ENCODE data around the gene CHST6. TPM values are rescaled to one million over a fixed set of nuclear protein-coding genes. Genes with fewer than 3 reads are reported as not detected.
"Not testable (repeated sequence)": the region's sequence is repeated elsewhere in the genome, so short reads cannot be mapped to it uniquely, and the experiment has no call there.

Gene CHST6
- total RNA-seq = 0.15 TPM

DNA sequence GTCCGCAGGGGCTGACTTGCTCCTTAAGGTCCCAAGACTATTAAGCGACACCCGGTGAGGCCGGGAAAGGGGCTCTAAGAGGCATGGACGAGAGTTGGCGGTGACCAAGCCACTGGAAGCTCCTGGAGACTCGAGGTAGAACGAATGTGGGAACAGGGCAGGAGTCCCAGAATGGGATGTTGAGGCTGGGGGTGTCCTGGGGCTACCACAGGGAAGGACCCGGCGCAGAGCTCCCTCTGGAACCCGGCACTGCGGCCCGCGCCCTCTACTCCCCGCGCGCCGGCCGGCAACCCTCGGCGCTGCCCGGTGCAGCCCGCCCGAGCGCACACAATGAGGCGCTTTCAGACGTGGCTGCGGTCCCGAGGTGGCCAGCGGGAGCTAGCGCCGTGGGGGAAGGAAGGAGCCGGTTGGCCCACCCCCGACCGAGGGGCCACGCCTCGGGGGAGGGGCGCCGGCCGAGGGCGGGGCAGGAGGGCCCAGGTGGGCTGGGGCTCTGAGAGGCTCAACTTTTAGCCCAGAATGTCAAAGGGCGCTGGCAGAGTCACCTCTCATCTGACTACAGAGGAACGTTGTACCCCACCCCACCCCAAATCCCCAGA lies at the start of gene CHST6:
CHST6 (minus strand) TSS at position 366 of the 599 bp plus-strand sequence. CDS start 15,613 bp downstream, outside the sequence.
- no peak for DNase-seq (ENCODE audit: low spot score)
- ATAC-seq = peak; percentile 55

DNA sequence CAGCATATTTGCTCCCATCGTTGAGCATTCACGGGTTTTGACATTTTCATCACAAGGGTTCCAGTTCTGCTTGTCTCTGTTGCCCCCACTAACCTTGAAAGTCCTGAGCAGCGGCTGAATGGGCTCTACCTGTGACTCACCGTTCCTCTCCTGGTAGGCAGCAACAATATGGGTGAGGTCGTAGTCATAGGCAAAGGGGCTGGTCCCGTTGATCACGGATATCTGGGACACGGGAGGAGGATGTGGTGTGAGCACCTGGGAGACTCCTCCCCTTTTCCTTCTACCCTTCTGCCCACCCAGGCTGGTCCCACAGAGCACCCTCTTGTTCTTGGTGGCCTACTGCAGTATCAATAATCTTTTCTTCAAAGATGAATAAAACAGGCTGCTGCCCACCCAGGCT lies 47.2 kb upstream of the CHST6 start:
- ATAC-seq; DNase-seq (ENCODE audit: low spot score): not testable (repeated sequence)

DNA sequence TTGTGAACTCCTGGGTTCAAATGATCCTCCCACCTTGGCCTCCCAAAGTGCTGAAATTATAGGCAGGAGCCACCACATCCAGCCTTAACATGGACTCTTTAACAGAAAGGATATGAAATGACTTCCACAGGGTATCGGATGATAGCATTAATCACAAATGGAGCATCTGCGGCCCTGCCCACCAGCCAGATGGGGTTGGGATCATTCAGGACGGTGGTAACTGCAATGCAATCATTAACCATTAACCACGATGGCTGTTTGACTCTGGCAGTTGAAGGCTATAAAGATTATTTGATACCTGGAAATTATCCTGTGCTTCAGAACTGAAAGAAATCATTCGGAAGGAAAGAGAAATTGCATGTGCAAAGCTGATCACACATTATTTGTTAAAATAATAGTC lies 46.0 kb upstream of the CHST6 start:
- DNase-seq (ENCODE audit: low spot score) (no peak), ATAC-seq (no peak)

DNA sequence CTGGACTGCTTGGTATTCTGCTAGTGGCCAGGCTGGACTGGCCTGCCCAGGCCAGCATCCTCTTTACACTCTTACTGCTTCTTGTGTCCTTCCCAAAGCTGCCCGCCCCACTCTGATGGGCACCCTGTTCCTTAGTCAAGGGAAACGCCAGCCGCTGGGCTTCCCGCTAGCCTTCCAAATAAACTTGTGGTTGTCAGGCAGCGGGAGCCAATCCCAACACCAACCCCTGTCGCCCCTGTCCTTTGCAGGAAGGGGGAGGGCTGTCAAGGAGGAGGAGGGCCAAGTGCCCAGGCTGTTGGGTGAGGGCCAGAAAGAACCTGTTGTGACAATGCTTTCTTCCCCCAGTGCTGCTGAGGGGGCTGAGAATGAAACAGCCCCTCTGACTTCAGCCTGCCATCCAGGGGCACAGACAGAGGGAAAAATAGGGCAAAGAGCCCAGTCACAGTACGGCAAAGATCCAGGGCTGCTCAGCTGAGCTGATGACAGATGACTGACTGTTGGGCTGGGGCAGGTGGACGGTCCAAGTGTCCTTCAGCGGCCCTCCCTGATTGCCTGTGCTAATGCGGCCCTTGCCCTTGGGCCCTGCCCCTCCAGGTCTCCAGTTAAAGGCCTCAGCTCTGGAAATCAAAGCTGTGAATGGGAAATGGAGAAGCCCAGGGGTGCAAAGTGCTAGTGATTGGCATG lies 43.8 kb upstream of the CHST6 start:
- not testable (repeated sequence) for DNase-seq (ENCODE audit: low spot score)
- peak; percentile 44 for ATAC-seq

DNA sequence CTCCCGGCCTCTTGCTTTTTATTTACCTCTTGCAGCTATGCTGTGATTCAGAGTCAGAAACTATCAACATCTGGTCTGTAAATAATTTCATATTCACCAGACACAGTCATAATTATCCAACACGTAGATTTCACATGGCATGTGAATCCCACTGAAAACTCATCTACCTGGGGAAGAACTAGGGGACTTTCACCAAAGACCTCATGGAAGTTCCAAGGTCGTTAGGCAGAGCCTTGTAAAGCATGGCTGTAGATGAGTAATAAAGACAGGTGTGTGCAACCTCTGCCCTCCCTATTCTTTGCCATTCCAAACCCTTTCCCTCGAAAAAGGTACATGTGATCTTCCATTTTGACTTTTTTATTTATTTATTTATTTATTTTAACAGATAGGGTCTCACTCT lies 42.5 kb upstream of the CHST6 start:
- no peak for ATAC-seq
- DNase-seq (ENCODE audit: low spot score) = no peak

DNA sequence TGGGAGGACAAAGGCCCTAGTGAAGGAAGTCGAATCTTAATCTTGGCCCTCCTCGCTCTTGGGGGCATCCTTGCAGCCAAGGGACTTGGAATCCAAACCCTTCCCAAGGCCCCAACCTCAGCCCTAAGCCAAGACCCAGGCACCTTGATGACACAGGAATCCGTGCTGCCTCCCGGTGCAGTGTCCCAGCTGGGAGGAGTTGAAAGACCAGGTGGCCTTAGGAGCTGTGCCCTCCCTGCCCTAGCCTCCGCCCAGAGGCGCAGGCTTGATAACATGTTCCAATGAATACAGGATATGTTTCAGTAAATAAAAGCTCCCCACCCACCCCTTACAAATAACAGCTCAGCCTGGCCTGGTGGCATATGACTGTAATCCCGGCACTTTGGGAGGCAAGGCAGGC lies 40.7 kb upstream of the CHST6 start, which contains the start of gene CHST5:
CHST5 (minus strand) TSS at position 208 of the 400 bp plus-strand sequence. CDS start 5,724 bp downstream, outside the sequence.
- ATAC-seq = no peak
- no peak for DNase-seq (ENCODE audit: low spot score)

DNA sequence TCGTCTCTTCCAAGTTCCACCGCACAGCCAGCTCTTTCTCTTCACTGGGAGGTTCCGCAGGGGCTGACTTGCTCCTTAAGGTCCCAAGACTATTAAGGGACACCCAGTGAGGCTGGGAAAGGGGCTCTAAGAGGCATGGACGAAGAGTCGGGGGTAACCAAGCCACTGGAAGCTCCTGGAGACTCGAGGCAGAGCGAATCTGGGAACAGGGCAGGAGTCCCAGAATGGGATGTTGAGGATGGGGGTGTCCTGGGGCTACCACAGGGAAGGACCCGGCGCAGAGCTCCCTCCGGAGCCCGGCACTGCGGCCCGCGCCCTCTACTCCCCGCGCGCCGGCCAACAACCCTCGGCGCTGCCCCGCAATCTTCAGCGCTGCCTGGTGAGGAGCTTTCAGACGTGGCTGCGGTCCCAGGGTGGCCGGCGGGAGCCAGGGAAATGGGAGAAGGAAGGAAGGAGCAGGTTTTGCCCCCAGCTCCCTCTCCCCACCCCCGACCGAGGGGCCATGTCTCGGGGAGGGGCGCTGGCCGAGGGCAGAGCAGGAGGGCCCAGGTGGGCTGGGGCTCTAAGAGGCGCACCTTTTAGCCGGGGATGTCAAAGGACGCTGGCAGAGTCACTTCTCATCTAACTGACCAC lies 40.1 kb upstream of the CHST6 start:
- ATAC-seq = no peak

DNA sequence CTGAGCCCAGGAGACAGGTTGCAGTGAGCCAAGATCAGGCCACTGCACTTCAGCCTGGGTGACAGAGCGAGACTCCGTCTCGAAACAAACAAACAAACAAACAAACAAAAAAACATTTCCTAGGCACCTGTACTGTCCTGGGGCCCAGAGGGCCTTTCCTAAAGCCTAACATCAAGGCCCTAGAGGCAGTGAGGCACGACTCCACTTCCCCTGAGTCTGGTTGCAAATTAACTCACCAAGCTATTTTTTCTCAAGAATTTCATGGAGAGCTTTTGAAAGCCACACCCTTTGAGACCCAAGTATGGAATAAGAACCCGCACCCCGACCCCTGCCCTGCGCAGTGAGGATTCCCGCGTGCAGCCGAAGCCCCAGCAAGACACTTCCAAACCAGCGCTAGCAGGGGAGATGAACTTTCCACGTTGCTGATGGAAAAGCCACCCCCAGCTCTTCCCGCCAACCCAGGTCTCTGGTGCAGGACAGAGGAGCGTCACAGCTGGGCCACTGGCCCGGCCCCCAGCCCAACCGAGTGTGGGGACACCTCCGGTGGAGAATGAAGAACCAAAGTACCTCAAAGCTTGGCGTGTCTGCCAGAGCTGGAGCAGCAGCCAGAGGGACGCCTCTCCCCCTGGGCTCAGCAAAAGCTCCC lies 39.4 kb upstream of the CHST6 start:
- ATAC-seq = no peak

More for the DNA sequence above, 40.1 kb upstream of the CHST6 start:
- no peak for DNase-seq (ENCODE audit: low spot score)

DNA sequence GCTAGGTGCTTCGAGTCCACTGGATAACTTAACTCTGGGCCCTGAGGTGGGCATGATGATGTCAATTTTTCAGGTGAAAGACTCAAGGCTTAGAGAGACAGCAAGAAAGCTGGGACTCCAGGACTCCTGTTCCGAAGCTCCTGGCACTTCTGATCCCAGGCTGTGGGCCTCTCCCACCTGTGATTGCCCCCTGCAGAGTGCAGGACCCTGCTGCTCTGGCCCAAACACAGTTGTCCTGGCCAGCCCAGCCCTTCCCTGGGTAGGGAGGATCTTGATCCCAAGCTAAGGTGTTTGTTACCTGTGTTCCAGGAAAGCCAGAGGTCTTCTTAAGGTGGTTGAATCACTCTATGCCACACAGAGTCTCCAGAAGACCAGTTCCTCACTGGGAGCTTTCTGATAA lies 37.5 kb upstream of the CHST6 start:
- ATAC-seq = no peak
- DNase-seq (ENCODE audit: low spot score) = no peak

More for the DNA sequence above, 39.4 kb upstream of the CHST6 start:
- DNase-seq (ENCODE audit: low spot score) = no peak

DNA sequence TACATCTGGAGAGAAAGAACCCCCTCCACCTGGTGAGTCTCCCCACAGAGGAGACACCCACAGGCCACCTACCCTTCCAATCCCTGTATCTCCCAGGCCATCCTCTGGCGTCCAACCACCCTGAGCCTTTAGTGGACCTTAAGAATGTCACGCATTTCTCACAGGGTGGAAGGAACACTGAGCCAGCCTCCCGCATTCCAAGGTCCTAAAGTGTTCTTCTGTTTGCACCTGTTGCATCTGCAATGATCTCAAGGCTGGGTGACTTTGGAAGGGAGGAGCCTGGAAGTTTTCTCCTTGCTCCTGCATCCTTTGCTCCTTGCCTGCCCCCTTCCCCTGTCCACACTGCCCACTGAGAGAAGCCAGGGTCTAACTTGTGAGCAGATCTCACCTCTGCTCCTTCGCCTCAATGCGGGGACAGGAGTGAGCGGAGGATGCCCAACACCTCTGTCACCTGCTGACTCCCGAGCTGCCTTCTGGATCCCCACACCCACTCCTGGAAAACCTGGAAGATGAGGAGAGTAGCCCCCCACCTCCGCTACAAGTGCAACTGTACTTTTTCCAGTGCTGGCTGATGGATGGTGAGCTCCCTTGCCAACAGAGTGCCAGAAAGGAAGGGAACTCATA lies 37.0 kb upstream of the CHST6 start:
- DNase-seq (ENCODE audit: low spot score) (no peak), ATAC-seq (no peak)

DNA sequence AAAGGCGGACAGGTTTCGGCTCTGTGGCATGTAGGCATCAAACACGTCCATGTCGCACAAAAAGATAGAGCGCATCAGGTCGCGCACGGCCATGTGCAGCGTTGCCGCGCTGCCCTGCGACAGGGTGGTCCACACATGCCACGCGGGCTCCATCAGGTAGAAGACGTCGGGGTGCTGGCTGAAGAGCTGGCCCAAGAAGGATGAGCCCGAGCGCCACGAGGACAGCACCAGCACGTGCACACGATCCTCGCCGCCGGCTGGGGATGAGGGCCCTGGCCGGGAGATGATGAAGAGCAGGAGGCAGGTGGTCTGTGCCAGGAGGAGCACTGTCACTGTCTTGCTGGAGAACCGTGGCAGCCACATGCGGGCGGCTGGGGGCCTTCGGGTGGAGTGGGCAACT lies 34.7 kb upstream of the CHST6 start:
- DNase-seq (ENCODE audit: low spot score) (no peak), ATAC-seq (no peak)

DNA sequence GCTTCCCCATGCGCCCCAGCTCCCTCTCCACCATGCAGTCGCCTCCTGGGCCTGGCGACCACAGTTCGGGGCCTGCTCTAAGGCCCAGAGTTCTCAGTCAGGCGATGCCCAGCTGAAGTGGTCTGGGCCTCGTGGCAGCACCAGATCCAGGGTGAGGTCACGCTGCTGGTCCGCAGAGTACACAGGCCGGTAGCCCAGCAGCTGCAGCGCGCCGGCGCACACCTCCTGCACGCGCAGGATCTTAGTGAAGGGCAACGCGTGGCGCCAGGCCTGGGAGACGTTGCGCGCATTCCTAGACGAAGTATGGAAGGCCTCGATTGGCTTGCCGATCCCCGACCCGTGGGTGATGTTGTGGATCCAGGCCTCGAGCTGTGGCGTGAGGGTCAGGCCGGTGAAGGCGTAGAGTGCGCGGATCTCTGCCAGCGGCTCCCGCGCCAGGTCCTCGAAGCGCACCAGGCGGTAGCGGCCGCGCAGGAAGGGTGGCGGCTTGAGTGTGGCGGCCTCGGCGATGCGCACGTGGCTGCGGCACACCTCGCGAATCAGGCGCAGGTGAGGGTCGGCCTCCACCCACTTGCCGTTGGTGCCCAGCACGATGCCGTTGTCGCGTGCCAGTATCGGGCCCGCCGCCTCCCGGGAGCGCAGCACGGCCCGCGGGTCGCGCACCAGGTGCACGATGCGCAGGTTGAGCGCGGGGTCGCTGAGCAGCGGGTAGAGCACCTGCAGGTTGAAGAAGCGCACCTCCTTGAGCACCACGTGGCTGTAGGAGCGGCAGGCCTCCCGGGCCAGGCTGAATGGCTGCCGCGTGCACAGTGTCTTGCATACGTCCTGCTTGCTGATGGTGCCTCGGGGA lies 34.0 kb upstream of the CHST6 start:
- no peak for DNase-seq (ENCODE audit: low spot score)
- no peak for ATAC-seq

DNA sequence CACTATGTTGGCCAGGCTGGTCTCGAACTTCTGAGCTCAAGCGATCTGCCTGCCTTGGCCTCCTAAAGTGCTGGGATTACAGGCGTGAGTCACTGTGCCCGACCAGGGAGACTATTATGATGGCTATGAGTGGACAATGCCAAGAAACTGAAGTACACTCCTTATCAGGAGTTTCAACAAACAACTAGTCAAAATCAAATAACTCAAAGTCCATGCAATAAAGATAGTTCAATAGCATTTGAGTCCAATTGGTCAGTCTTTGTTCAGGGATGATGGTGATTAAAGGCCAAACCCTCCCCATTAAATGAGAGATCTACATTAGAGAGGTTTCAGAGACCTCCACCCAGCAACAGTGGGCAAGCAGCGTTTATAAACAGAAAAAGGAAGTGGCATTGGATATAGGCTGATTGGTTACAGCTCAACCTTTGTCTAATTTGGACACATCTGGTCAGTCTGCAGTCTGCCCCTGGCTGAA lies 32.6 kb upstream of the CHST6 start:
- peak; percentile 94 for ATAC-seq
- peak; percentile 65 for DNase-seq (ENCODE audit: low spot score)

DNA sequence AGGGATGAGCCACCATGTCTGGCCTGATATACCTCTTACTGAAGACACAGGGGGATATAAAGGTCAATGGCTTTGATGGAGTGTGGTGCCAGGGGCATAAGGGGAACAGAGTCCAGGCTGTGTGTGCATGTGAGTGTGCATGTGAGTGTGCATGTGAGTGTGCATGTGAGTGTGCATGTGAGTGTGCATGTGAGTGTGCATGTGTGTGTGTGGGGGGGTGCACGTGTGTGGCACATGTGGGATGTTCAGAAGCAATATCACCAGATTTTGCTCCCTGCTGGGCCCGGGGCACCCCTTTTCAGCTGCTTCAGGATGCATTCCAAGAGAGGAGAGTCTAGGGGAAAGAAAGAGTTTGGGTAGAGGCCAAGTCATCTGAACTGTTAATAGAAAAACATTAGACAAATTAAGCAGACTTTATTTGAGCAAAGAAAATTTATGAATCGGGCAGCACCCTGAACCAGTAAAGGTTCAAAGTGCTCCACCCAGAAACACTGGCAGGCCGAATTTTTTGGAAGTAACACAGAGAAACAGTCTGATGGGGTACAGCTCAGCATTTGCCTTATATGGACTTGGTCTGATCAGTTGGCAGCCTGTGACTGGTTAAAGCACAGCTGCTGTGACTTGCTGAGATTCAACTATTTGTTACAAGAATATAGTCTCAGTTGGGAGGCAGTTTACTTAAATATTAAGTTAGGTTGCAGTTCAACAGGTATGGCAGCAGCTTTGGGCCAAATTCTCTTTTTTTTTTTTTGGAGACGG lies 31.0 kb upstream of the CHST6 start:
- no peak for DNase-seq (ENCODE audit: low spot score)
- peak; percentile 8 for ATAC-seq

DNA sequence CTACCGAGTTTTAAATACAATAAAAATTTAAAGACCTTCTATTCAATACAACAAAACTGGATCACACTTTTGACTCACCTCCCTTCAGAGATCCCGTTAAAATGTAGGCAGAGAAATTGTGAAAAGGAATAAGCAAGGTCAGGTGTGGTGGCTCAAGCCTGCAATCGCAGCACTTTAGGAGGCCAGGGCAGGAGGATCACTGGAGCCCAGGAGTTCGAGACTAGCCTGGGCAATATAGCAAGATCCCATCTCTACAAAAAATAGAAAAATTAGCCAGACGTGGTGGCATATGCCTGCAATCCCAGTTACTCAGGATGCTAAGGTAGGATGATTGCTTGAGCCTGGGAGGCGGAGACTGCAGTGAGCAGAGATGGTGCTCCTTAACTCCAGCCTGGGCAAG lies 23.9 kb upstream of the CHST6 start:
- DNase-seq (ENCODE audit: low spot score) = no peak
- no peak for ATAC-seq

DNA sequence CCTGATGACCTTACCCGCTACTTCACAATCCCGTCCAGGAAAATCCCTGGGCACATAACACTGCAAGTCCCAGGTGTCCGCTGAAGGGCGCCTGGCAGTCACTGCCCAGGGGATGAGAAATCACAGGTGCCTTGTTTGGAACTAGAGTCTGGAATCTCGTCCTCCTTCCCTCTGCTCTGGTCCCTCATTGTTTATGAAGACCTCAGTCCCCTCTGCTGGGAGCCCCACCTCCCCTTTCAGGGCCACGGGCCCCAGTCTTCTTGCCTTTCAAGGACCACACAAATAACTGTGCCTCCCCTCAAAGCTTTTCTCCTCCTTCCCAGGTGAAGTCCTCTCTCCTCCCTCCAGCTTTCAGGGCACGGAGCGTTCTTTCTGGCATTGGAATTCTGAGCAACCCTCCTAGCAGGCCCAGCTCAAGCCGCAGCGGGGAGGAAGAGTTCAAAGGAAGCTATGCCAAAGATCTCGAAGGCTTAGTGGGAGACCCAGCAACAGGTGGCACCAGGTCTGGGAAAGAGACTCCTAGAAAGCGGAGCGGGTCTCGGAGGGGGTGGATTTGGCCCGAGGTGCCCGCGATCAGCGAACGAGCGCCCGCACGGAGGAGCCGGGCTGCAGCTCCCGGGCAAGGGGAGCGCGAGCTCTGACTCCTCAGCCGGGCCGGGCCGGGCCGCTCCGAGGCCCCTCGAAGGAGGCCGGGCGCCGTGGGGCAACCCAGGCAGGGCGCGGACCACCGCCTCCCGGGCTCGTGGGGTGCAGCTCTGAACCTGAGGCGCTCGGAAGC lies 21.1 kb upstream of the CHST6 start:
- DNase-seq (ENCODE audit: low spot score) = peak; percentile 53
- peak; percentile 52 for ATAC-seq

DNA sequence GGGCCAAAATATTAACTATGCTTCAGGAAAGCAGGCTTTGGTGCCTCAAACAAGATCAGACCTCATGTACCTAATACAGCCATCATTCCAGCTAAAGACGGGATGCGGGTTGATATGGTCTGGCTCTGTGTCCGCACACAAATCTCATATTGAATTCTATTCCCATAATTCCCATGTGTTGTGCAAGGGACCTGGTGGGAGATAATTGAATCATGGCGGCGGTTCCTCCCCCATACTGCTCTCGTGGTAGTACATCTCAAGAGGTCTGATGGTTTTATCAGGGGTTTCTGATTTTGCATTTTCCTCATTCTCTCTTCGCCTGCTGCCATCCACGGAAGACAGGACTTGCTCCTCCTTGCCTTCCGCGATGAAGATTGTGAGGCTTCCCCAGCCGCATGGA lies 19.1 kb upstream of the CHST6 start:
- DNase-seq (ENCODE audit: low spot score) (no peak), ATAC-seq (no peak)

DNA sequence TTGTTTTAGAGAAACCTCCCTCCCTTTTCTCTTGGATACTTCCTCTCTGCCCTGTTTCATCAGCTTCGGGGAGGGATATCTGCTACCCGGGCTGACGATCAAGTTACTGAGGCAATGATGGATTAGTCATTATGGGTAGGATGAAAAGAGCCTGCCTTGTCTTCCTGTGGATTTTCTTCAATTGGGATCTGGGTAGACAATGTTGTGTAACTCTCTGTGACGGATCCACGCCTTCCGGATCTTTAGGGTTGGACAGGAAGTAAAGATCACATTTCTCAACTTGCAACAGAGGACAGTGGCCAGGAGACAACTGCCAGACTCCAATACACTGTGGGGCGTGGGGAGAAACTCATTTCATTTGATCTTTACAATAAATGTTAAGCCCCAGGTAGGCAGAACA lies 11.3 kb upstream of the CHST6 start:
- peak; percentile 79 for ATAC-seq
- no peak for DNase-seq (ENCODE audit: low spot score)

DNA sequence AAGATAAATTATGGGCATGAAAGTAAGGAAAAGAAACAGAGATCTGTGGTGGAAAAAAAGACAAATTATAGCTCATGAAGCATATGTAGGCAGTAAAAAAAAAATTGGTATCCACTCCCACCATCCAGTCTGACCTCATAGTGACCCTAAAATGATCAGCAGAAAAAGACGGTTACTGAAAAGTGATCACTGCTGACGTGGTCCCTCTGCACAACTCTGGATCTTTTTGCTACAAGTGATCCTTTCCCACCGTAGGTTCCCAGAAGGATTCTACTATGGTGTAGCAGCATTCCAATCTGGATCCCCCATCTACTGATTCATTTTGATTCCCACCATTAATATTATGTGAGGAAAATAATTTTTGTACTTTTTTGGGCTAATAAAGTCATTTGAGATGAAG lies 10.9 kb upstream of the CHST6 start:
- DNase-seq (ENCODE audit: low spot score) (no peak), ATAC-seq (no peak)
